Astrocyte (in vitro differentiated cells and primary cell): Measurements from ENCODE around the gene SLC7A10. TPM values are rescaled to one million over a fixed set of nuclear protein-coding genes. Genes with fewer than 3 reads are reported as not detected.

ENCODE experiments used
- DNase-seq: peaks from one replicate; pipeline ENCODE4 v3.0.0-alpha.2; 2010; ENCODE audit warnings: low read depth
- FAIRE-seq: peaks from 2 replicates; lab custom pipeline; 2011; peaks lifted over from hg19 to GRCh38; lab: Jason Lieb, UNC
- H2AFZ ChIP-seq: 2 replicates; pipeline ENCODE4 v1.6.0; 2012; ENCODE audit warnings: low read depth, low read length, inconsistent platforms
- H3K27ac ChIP-seq: 2 replicates; pipeline ENCODE4 v1.5.1; 2011; ENCODE audit warnings: low read depth, low read length, inconsistent platforms
- H3K27me3 ChIP-seq: 2 replicates; pipeline ENCODE4 v1.6.0; 2011; ENCODE audit warnings: low read length, inconsistent platforms; ENCODE audit not compliant: insufficient read depth
- H3K36me3 ChIP-seq: 2 replicates; pipeline ENCODE4 v1.5.1; 2011; ENCODE audit warnings: low read length, inconsistent platforms; ENCODE audit not compliant: insufficient read depth
- H3K4me1 ChIP-seq: 2 replicates; pipeline ENCODE4 v1.5.1; 2011; ENCODE audit warnings: low read length, inconsistent platforms; ENCODE audit not compliant: insufficient read depth
- H3K4me2 ChIP-seq: 2 replicates; pipeline ENCODE4 v1.6.0; 2012; ENCODE audit warnings: low read length, inconsistent platforms
- H3K4me3 ChIP-seq: 2 replicates; pipeline ENCODE4 v1.5.1; 2011; ENCODE audit warnings: low read depth, mild to moderate bottlenecking, low read length, inconsistent platforms; ENCODE audit not compliant: insufficient read depth
- H3K79me2 ChIP-seq: 2 replicates; pipeline ENCODE4 v1.6.0; 2012; ENCODE audit warnings: mild to moderate bottlenecking, low read length, inconsistent platforms; ENCODE audit not compliant: insufficient read depth
- H3K9ac ChIP-seq: 2 replicates; pipeline ENCODE4 v1.6.0; 2012; ENCODE audit warnings: mild to moderate bottlenecking, low read length, inconsistent platforms
- H3K9me3 ChIP-seq: 2 replicates; pipeline ENCODE4 v1.5.1; 2012; ENCODE audit warnings: low read depth, mild to moderate bottlenecking, low read length, inconsistent platforms; ENCODE audit not compliant: insufficient read depth
- H4K20me1 ChIP-seq: 2 replicates; pipeline ENCODE4 v1.6.0; 2012; ENCODE audit warnings: low read length, inconsistent platforms; ENCODE audit not compliant: insufficient read depth
- H3K27ac Mint-ChIP-seq: one replicate; pipeline ENCODE4 v1.8.0; 2021; ENCODE audit warnings: mild to moderate bottlenecking, mixed read lengths; ENCODE audit not compliant: unreplicated experiment
- H3K27me3 Mint-ChIP-seq: one replicate; pipeline ENCODE4 v1.8.0; 2021; ENCODE audit warnings: low read depth, mixed read lengths; ENCODE audit not compliant: unreplicated experiment
- H3K36me3 Mint-ChIP-seq: one replicate; pipeline ENCODE4 v1.8.0; 2021; ENCODE audit warnings: low read depth, mixed read lengths; ENCODE audit not compliant: unreplicated experiment
- H3K4me1 Mint-ChIP-seq: one replicate; pipeline ENCODE4 v1.8.0; 2021; ENCODE audit warnings: low read depth, mixed read lengths; ENCODE audit not compliant: unreplicated experiment
- H3K4me3 Mint-ChIP-seq: one replicate; pipeline ENCODE4 v1.8.0; 2021; ENCODE audit warnings: mild to moderate bottlenecking, moderate library complexity, mixed read lengths; ENCODE audit not compliant: unreplicated experiment
- H3K9me3 Mint-ChIP-seq: one replicate; pipeline ENCODE4 v1.8.0; 2021; ENCODE audit warnings: mild to moderate bottlenecking, mixed read lengths; ENCODE audit not compliant: unreplicated experiment
- CTCF ChIP-seq: IDR thresholded peaks from 2 replicates; pipeline ENCODE4 v1.5.1; 2011; ENCODE audit warnings: low read depth, mild to moderate bottlenecking, inconsistent platforms, low read length, moderate library complexity; ENCODE audit not compliant: insufficient read depth
- EZH2 ChIP-seq: IDR thresholded peaks from 2 replicates; pipeline ENCODE4 v1.6.1; 2012; ENCODE audit warnings: mild to moderate bottlenecking, low read length, inconsistent platforms; ENCODE audit not compliant: insufficient read depth
- total RNA-seq: library from RNA; stranded (reverse); gene quantifications from 2 replicates; pipeline ENCODE4 v1.2.1, GENCODE V29; 2021

SLC7A10 gene
- total RNA-seq, 1 donor from 2014 or later = 0.61 TPM

DNA sequence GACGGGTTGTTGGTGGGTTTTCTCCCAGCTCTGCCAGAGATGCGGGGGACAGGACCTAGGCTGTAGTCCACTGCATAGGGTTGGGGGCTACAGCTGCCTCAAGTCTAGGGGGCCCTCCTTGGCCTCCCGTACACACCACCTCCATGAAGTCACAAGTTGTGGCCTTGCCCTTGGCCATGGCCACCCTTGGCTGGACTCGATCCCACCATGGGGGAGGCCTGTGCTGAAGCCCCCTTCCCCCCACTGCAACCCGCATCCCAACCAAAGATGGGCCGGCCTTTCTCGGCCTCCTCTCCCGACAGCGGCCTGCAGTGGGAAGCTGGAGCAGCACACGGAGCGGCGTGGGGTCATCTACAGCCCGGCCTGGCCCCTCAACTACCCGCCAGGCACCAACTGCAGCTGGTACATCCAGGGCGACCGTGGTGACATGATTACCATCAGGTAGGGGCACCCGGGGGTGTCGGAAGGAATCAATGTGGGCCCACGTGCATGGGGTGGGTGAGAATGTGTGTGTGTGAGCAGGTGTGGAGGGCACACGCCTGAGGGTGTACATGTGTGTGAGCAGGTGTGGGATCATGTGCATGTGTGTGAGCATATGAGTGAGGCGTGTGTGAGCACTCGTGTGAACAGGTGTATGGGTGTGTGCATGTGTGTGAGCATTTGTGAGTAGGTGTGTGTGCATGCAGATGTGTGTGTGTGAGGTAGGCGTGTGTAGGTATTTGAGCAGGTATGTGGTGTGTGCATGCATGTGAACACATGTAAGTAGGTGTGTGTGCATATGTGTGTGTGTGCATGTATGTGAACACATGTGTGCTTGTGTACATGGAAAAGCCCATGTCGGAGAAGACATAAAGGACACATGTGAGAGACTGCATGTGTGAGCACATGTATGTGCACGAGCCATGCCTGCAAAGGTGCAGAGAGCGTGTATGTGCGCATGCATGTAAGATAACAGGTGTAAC is 22.8 kb downstream of the SLC7A10 start:
- H3K36me3 Mint-ChIP-seq = no peaks in the 10 kb centered on the region
- no peaks in the 10 kb centered on the region for H3K9me3 Mint-ChIP-seq
- Histone ChIP-seq H4K20me1 (peaks cover 19% of the 10 kb centered on the region), H3K9me3 (no peaks in the 10 kb centered on the region), H3K4me1 (no peaks in the 10 kb centered on the region), H3K27ac (no peak overlapping the region), H3K4me2 (no peak overlapping the region), H3K36me3 (no peaks in the 10 kb centered on the region), H3K79me2 (no peaks in the 10 kb centered on the region), H3K4me3 (no peak overlapping the region), H3K27me3 (no peaks in the 10 kb centered on the region), H3K9ac (no peak overlapping the region), H2AFZ (no peak overlapping the region)
- DNase-seq = no peak
- no peak overlapping the region for H3K4me3 Mint-ChIP-seq
- no peak overlapping the region for H3K27ac Mint-ChIP-seq
- TF ChIP-seq CTCF (no peak), EZH2 (no peak)
- H3K27me3 Mint-ChIP-seq = peaks cover 12% of the 10 kb centered on the region
- FAIRE-seq = no peak
- H3K4me1 Mint-ChIP-seq = peaks cover 2% of the 10 kb centered on the region

DNA sequence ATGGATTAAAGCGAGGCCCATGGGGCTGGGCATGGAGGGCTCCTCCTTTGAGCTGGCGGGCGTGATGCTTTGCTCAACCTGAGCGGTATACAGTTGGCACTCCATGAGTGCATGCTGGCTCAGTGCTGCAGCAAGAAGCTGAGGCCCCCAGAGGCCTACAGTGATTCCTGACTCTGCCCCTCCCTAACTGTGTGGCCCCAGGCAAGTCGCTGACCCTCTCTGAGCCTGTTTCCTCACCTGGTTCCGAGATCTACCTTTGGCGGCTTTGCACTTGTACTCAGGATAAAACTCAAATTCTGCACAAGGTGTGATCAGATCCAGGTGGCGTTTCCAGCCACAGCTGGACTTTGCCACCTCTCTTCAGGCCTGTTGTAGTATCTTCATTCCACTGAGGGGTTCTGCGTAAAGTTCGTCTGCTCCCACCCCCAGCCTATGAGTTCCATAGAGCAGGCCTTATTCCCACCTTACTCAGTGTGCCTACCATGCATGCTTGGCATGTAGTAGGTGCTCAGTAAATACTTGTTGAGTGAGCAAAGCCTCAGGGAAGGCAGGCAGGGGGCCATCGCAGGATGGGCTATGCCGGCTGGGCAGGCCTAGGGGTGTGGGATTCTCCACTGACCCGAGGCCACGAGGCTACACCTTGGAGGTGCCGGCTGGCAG is 23.6 kb downstream of the SLC7A10 start:
- Mint-ChIP-seq H3K9me3 (no peaks in the 10 kb centered on the region), H3K4me3 (no peak overlapping the region), H3K27ac (no peak overlapping the region), H3K27me3 (peaks cover 16% of the 10 kb centered on the region), H3K4me1 (peaks cover 2% of the 10 kb centered on the region), H3K36me3 (no peaks in the 10 kb centered on the region)
- DNase-seq (no peak), FAIRE-seq (no peak)
- H3K4me1 ChIP-seq = no peaks in the 10 kb centered on the region
- no peak overlapping the region for H3K4me2 ChIP-seq
- no peak overlapping the region for H3K9ac ChIP-seq
- H3K36me3 ChIP-seq = no peaks in the 10 kb centered on the region
- peaks cover 19% of the 10 kb centered on the region for H4K20me1 ChIP-seq
- H3K27ac ChIP-seq = no peak overlapping the region
- no peaks in the 10 kb centered on the region for H3K79me2 ChIP-seq
- no peak overlapping the region for H2AFZ ChIP-seq
- H3K4me3 ChIP-seq = no peak overlapping the region
- no peaks in the 10 kb centered on the region for H3K27me3 ChIP-seq
- H3K9me3 ChIP-seq = no peaks in the 10 kb centered on the region
- no peak for TF ChIP-seq EZH2
- no peak for TF ChIP-seq CTCF
